Measurements from ENCODE around the gene CHD1.

Gene CHD1

GRCh38 chr5:98891591-98891990 lies 37.2 kb downstream of the CHD1 start:
- no peak for DNase-seq

GRCh38 chr5:98880598-98880997 lies 48.2 kb downstream of the CHD1 start:
- no peak for DNase-seq

GRCh38 chr5:98880151-98880550 lies 48.7 kb downstream of the CHD1 start:
- DNase-seq = no peak

GRCh38 chr5:98877600-98877999 lies 51.2 kb downstream of the CHD1 start:
- DNase-seq = no peak

- DNase-seq = no peak
Observed at GRCh38 chr5:98872674-98873073, 56.1 kb downstream of the CHD1 start.

- DNase-seq = no peak
Observed at GRCh38 chr5:98865690-98866089, 63.1 kb downstream of the CHD1 start.

- no peak for DNase-seq
Observed at GRCh38 chr5:98847054-98847453, 81.8 kb downstream of the CHD1 start.

- no peak for DNase-seq
Observed at GRCh38 chr5:98846520-98846919, 82.3 kb downstream of the CHD1 start.

GRCh38 chr5:98845878-98846277 lies 82.9 kb downstream of the CHD1 start:
- DNase-seq = no peak

- DNase-seq = no peak
Observed at GRCh38 chr5:98844865-98845264, 83.9 kb downstream of the CHD1 start.

GRCh38 chr5:98843481-98843880 lies 85.3 kb downstream of the CHD1 start:
- DNase-seq = no peak

- no peak for DNase-seq
Observed at GRCh38 chr5:98840946-98841345, 87.9 kb downstream of the CHD1 start.

- no peak for DNase-seq
Observed at GRCh38 chr5:98839469-98840383, 89.1 kb downstream of the CHD1 start.

- DNase-seq = no peak
Observed at GRCh38 chr5:98836175-98836574, 92.6 kb downstream of the CHD1 start.

- DNase-seq = no peak
Observed at GRCh38 chr5:98827588-98828284, 101.1 kb downstream of the CHD1 start.

- no peak for DNase-seq
Observed at GRCh38 chr5:98827161-98827560, 101.6 kb downstream of the CHD1 start.

GRCh38 chr5:98825582-98826375 lies 103.0 kb downstream of the CHD1 start:
- DNase-seq = no peak

- DNase-seq = no peak
Observed at GRCh38 chr5:98816582-98817222, 112.1 kb downstream of the CHD1 start.

GRCh38 chr5:98813755-98814154 lies 115.1 kb downstream of the CHD1 start:
- DNase-seq = no peak

- no peak for DNase-seq
Observed at GRCh38 chr5:98810206-98810605, 118.6 kb downstream of the CHD1 start.

- DNase-seq = no peak
Observed at GRCh38 chr5:98807806-98808205, 121.0 kb downstream of the CHD1 start.

GRCh38 chr5:98805070-98805469 lies 123.7 kb downstream of the CHD1 start:
- no peak for DNase-seq

- DNase-seq = no peak
Observed at GRCh38 chr5:98804066-98804465, 124.7 kb downstream of the CHD1 start.

All from NCI-H1694 (cell line).